C4-2B (cell line): ENCODE results near the gene VPS16.

ENCODE experiments used
- ZFX ChIP-seq: fragments of 450-650 bp; IDR thresholded peaks from 2 replicates; pipeline ENCODE4 v1.6.1; 2017
- TF ChIP-seq, protein P1 (sequence below): fragments of 450-650 bp; conservative IDR thresholded peaks from 2 replicates; pipeline ENCODE4 v1.5.1; 2017; ENCODE audit warnings: mild to moderate bottlenecking

DNA sequence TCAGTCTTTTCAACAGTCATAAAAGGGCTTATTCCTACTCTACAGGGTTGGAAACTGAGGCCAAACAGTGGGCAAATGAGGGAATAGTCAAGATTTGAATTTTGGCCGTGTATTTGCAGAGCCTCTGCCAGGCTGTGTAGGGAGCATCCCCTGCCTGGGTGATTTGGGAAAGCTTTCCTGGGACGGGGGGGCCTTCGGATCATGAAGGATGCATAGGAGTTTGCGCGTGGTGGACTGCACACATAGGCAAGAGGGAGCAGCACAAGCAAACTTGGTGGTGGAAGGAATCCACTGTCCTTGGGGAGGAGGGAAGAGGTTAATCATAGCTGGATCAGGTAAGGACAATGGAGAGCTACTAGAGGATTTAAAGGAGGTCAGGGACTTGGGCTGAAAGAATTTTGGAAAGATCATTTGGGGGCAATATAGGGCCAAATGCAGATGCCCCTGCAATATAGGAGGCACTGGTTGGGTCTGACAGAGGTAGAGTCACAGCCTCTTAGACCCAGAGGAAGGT lies 35.2 kb downstream of the VPS16 start:
- TF ChIP-seq, protein P1, sequence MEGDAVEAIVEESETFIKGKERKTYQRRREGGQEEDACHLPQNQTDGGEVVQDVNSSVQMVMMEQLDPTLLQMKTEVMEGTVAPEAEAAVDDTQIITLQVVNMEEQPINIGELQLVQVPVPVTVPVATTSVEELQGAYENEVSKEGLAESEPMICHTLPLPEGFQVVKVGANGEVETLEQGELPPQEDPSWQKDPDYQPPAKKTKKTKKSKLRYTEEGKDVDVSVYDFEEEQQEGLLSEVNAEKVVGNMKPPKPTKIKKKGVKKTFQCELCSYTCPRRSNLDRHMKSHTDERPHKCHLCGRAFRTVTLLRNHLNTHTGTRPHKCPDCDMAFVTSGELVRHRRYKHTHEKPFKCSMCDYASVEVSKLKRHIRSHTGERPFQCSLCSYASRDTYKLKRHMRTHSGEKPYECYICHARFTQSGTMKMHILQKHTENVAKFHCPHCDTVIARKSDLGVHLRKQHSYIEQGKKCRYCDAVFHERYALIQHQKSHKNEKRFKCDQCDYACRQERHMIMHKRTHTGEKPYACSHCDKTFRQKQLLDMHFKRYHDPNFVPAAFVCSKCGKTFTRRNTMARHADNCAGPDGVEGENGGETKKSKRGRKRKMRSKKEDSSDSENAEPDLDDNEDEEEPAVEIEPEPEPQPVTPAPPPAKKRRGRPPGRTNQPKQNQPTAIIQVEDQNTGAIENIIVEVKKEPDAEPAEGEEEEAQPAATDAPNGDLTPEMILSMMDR, result no peak
- no peak for TF ChIP-seq ZFX
